ENCODE measurements around the gene AFF1.

- TF ChIP-seq CTCF (optimal IDR thresholded peaks at IDR 0.05 in 1 of 3, IDR thresholded peaks at IDR 0.05 in 1 of 3, conservative IDR thresholded peaks at IDR 0.05 in 1 of 3; ENCODE audit: extremely low read depth in 1 of 3, insufficient read depth in 2 of 3, low read length in 3 of 3) (no peak), EZH2 (IDR thresholded peaks at IDR 0.05; ENCODE audit: low read length) (no peak)
Measured at GRCh38 chr4:86972997-86973396, 38.2 kb downstream of the AFF1 start.

Data from keratinocyte (primary cell).